Measurements from ENCODE around the gene SLITRK4. TPM values are rescaled to one million over a fixed set of nuclear protein-coding genes. Genes with fewer than 3 reads are reported as not detected.
A peak's percentile ranks its signal among the peaks of the same experiment; 100 is the strongest.

Gene SLITRK4
- total RNA-seq, 3 donors from 2014 or later = 0.29 to 1.1 TPM; not detected in 1

- Histone ChIP-seq H3K4me3 (no peak overlapping the region), H3K4me1 (ENCODE audit: low read depth) (no peaks in the 10 kb centered on the region), H3K9me3 (no peaks in the 10 kb centered on the region), H3K36me3 (ENCODE audit: low read depth) (no peaks in the 10 kb centered on the region)
- ATAC-seq = no peak
- TF ChIP-seq CTCF (IDR thresholded peaks at IDR 0.05) = no peak
- DNase-seq = no peak
- intact Hi-C loops (cut with DNase I, micrococcal nuclease) = no loop called here
These were observed 27.9 kb upstream of the SLITRK4 start for GRCh38 chrX:143663755-143664154.

- H3K4me3 ChIP-seq = no peak overlapping the region
- no peaks in the 10 kb centered on the region for H3K4me1 ChIP-seq (ENCODE audit: low read depth)
- no peak for ATAC-seq
- intact Hi-C loops (cut with DNase I, micrococcal nuclease) = no loop called here
- no peaks in the 10 kb centered on the region for H3K36me3 ChIP-seq (ENCODE audit: low read depth)
- no peak for DNase-seq
- H3K9me3 ChIP-seq = no peaks in the 10 kb centered on the region
- TF ChIP-seq CTCF (IDR thresholded peaks at IDR 0.05) = no peak
These were observed 25.4 kb upstream of the SLITRK4 start for GRCh38 chrX:143661286-143661685.

GRCh38 chrX:143648705-143649104 lies 12.8 kb upstream of the SLITRK4 start:
- Histone ChIP-seq H3K36me3 (ENCODE audit: low read depth) (no peaks in the 10 kb centered on the region), H3K9me3 (no peaks in the 10 kb centered on the region), H3K4me1 (ENCODE audit: low read depth) (no peaks in the 10 kb centered on the region), H3K4me3 (no peak overlapping the region)
- intact Hi-C loops (cut with DNase I, micrococcal nuclease) = no loop called here
- DNase-seq (peak in 1 of 3 donors; percentile 46), ATAC-seq (peak; percentile 85)
- TF ChIP-seq CTCF (IDR thresholded peaks at IDR 0.05) = no peak

- Histone ChIP-seq H3K9me3 (no peaks in the 10 kb centered on the region), H3K4me3 (no peak overlapping the region), H3K36me3 (ENCODE audit: low read depth) (no peaks in the 10 kb centered on the region), H3K4me1 (ENCODE audit: low read depth) (no peaks in the 10 kb centered on the region)
- no peak for ATAC-seq
- no peak for DNase-seq
- no peak for TF ChIP-seq CTCF (IDR thresholded peaks at IDR 0.05)
- intact Hi-C loops (cut with DNase I, micrococcal nuclease) = no loop called here
These were observed 6.5 kb upstream of the SLITRK4 start for GRCh38 chrX:143642426-143642825.

- H3K36me3 ChIP-seq (ENCODE audit: low read depth) = no peaks in the 10 kb centered on the region
- H3K4me1 ChIP-seq (ENCODE audit: low read depth) = no peaks in the 10 kb centered on the region
- H3K4me3 ChIP-seq = no peak overlapping the region
- H3K9me3 ChIP-seq = no peaks in the 10 kb centered on the region
- TF ChIP-seq CTCF (IDR thresholded peaks at IDR 0.05) = no peak
- intact Hi-C loops (cut with DNase I, micrococcal nuclease) = no loop called here
- no peak for ATAC-seq
- DNase-seq = no peak
These were observed 930 bp upstream of the SLITRK4 start for GRCh38 chrX:143636831-143637230.

Data from mucosa of descending colon (tissue), 3 donors.